ENCODE data around the gene KLF16. TPM values are rescaled to one million over a fixed set of nuclear protein-coding genes. Genes with fewer than 3 reads are reported as not detected.

The KLF16 gene
- total and polyA plus RNA-seq, 2 experiments from 2014 or later, result 6.4 to 16.0 TPM

GRCh38 chr19:1866693-1867348 is 3.4 kb upstream of the KLF16 start:
- H3K4me3 ChIP-seq, result no peak overlapping the region
- no peak for DNase-seq (ENCODE audit: low spot score)
- 91% methylated on average over 8 of the region's 8 CpGs for WGBS (ENCODE audit: low lambda C conversion rate, missing lambda C conversion rate)
- no peaks in the 10 kb centered on the region for H3K36me3 ChIP-seq (replicated peaks; ENCODE audit: insufficient read depth, low read depth)
- H3K4me1 ChIP-seq (ENCODE audit: insufficient read depth), result peaks cover 9% of the 10 kb centered on the region
- TF ChIP-seq EZH2phosphoT487 (IDR thresholded peaks at IDR 0.05; ENCODE audit: low read depth, severe bottlenecking, unreplicated experiment) (no peak), CTCF (IDR thresholded peaks at IDR 0.05; ENCODE audit: poor library complexity) (no peak), EZH2 (IDR thresholded peaks at IDR 0.05; ENCODE audit: borderline replicate concordance) (no peak)
- no peak overlapping the region for H3K27ac ChIP-seq
- no peak overlapping the region for H3K4me2 ChIP-seq
- no peaks in the 10 kb centered on the region for H3K9me3 ChIP-seq (ENCODE audit: low read depth)
- peaks cover 32% of the 10 kb centered on the region for H3K79me2 ChIP-seq
- peaks cover 8% of the 10 kb centered on the region for H4K20me1 ChIP-seq (ENCODE audit: insufficient read depth, poor library complexity, severe bottlenecking)
- H3K9me2 ChIP-seq (replicated peaks; ENCODE audit: insufficient read depth), result no peaks in the 10 kb centered on the region
- no peaks in the 10 kb centered on the region for H3K27me3 ChIP-seq
- H2AFZ ChIP-seq, result no peak overlapping the region

DNA sequence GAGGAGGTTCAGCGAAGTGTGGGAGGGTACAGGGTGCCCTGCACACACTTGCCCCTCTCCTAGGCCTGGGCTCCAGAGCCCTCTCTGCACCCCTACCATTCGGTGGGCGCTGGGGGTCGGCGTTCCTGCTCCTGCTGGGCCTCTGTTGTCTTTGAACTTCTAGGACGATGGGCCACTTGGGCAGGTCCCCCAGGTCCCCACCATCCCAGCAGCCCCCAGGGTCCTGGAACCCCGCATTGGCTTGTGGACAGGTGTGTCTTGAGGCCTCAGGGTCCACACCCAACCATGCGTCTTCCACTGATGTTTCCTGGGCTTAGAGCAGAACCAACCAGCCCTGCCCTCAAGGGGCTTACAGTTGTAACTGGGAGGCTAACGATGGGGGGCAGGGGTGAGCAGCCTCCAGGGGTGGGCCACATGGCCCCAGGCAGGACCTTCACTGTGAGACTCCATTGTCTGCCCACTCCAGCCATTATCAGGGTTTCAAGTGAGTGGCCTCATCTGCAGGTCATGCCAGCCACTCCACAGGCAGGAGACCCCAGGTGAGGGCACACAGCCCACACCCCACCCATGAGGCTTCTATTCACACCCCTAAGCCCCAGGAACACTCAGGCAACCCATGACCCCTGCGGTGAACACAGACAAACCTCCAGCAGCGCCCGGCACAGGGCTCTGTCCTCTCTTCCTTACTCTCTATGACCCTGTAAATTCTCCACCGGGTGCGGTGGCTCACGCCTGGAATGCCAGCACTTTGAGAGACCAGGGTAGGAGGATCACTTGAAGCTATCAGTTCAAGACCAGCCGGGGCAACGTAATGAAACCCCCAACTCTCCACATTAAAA is 2.0 kb upstream of the KLF16 start:
- H4K20me1 ChIP-seq (ENCODE audit: insufficient read depth, poor library complexity, severe bottlenecking), result peaks cover 22% of the 10 kb centered on the region
- TF ChIP-seq EZH2 (IDR thresholded peaks at IDR 0.05; ENCODE audit: borderline replicate concordance) (no peak), EZH2phosphoT487 (IDR thresholded peaks at IDR 0.05; ENCODE audit: low read depth, severe bottlenecking, unreplicated experiment) (no peak), CTCF (IDR thresholded peaks at IDR 0.05; ENCODE audit: poor library complexity) (no peak)
- WGBS (ENCODE audit: low lambda C conversion rate, missing lambda C conversion rate), result 83% methylated on average over 17 of the region's 17 CpGs
- H3K27ac ChIP-seq, result peak overlapping the region; percentile 90
- no peaks in the 10 kb centered on the region for H3K9me3 ChIP-seq (ENCODE audit: low read depth)
- peaks cover 32% of the 10 kb centered on the region for H3K79me2 ChIP-seq
- H3K4me3 ChIP-seq, result no peak overlapping the region
- no peaks in the 10 kb centered on the region for H3K9me2 ChIP-seq (replicated peaks; ENCODE audit: insufficient read depth)
- DNase-seq (ENCODE audit: low spot score), result no peak
- peaks cover 23% of the 10 kb centered on the region for H3K4me1 ChIP-seq (ENCODE audit: insufficient read depth)
- no peaks in the 10 kb centered on the region for H3K27me3 ChIP-seq
- peak overlapping the region; percentile 99 for H3K4me2 ChIP-seq
- no peaks in the 10 kb centered on the region for H3K36me3 ChIP-seq (replicated peaks; ENCODE audit: insufficient read depth, low read depth)
- H2AFZ ChIP-seq, result peak overlapping the region; percentile 97

GRCh38 chr19:1864480-1865171 is 1.2 kb upstream of the KLF16 start:
- DNase-seq (ENCODE audit: low spot score), result peak; percentile 87
- no peaks in the 10 kb centered on the region for H3K9me2 ChIP-seq (replicated peaks; ENCODE audit: insufficient read depth)
- peaks cover 31% of the 10 kb centered on the region for H3K4me1 ChIP-seq (ENCODE audit: insufficient read depth)
- 14% methylated on average over 18 of the region's 52 CpGs for WGBS (ENCODE audit: low lambda C conversion rate, missing lambda C conversion rate)
- H3K36me3 ChIP-seq (replicated peaks; ENCODE audit: insufficient read depth, low read depth), result no peaks in the 10 kb centered on the region
- H3K4me3 ChIP-seq, result peak overlapping the region; percentile 86
- peaks cover 27% of the 10 kb centered on the region for H4K20me1 ChIP-seq (ENCODE audit: insufficient read depth, poor library complexity, severe bottlenecking)
- H3K9me3 ChIP-seq (ENCODE audit: low read depth), result no peaks in the 10 kb centered on the region
- H3K27ac ChIP-seq, result peak overlapping the region; percentile 90
- TF ChIP-seq CTCF (IDR thresholded peaks at IDR 0.05; ENCODE audit: poor library complexity), result peak; percentile 71
- no peak for TF ChIP-seq EZH2phosphoT487 (IDR thresholded peaks at IDR 0.05; ENCODE audit: low read depth, severe bottlenecking, unreplicated experiment)
- no peaks in the 10 kb centered on the region for H3K27me3 ChIP-seq
- peak overlapping the region; percentile 99 for H3K4me2 ChIP-seq
- H3K79me2 ChIP-seq, result peaks cover 35% of the 10 kb centered on the region
- H2AFZ ChIP-seq, result peak overlapping the region; percentile 97

All from hepatocyte (in vitro differentiated cells).